ENCODE results near the gene ALKBH7.

Gene ALKBH7

DNA sequence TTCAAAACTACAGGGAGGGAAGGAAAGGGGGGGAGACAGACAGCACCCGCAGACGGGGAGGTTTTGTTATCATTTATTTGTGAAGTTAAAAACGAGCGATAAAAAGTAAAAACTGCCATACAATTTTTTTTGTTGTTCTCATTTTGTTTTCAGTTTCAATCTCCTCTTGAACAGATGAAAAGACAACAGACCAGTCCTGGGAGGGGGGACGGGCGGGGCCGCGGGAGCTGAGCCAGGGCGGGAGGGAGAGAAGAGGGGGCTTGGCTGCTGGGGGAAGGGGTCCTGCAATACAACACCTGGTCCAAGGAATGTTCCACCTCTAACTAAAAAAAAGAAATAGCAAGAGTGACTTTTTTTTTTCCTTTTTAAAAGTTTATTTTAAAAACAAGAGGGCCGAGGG lies 40.7 kb downstream of the ALKBH7 start:
- Histone ChIP-seq H3K4me3 (ENCODE audit: low read depth in 1 of 5, low read length in 5 of 5) (no peak overlapping the region), H3K9me3 (ENCODE audit: control insufficient read depth in 5 of 5, low read length in 5 of 5) (no peaks in the 10 kb centered on the region), H3K4me1 (ENCODE audit: control insufficient read depth in 5 of 5, insufficient read depth in 5 of 5, low read length in 5 of 5) (peaks cover 0 to 10% (median 0%) of the 10 kb centered on the region in 5 donors), H3K27me3 (ENCODE audit: control insufficient read depth in 5 of 5, insufficient read depth in 4 of 5, low read length in 5 of 5) (no peaks in the 10 kb centered on the region), H3K36me3 (ENCODE audit: control insufficient read depth in 5 of 5, insufficient read depth in 5 of 5, low read length in 5 of 5) (peaks cover 0 to 42% (median 42%) of the 10 kb centered on the region in 5 donors), H3K27ac (ENCODE audit: low read depth, low read length) (no peak overlapping the region), H3K9ac (ENCODE audit: low read length in 5 of 5) (no peak overlapping the region)

DNA sequence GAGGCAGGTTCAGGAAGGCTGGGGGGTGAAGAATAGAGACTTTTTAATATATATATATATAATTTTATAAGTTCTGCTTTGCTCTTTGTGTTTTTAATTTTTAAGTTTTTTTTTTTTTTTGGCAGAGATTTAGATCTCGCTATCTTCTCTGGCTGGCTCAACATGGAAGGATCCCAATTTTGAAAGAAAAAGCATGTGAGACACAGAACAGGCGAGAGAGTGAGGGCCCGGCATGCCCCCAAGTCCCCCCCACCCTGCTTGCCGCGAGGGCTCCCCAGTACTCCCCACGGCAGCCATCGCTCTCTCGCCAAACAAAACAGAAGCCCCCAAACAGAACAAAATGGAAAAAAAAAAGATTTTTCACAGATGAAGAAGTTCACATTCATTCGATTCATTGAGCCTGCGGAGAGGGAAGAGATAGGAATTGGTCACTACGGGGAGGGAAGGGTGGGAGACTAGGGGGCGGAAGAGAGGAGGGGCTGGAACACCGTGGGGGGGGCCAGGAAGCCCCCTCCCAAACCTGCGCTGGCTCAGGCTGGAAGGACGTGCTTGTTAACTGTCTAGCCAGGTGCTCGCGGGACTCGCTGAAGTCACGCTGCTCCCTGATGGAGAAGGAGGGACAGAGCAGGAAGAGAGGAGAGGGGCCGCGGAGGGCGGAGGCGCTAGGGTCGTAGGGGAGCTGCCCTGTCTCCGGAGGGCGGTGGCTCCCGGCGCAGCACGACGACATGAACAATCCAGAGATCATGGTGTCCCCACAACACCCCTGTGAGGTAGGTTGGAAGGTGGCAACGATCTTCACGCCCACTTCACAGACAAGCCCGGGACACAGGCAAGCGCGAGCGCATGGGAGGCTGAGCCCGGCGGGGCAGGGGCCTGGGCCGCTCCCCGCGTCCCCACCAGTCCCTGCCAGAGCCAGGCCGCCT lies 41.4 kb downstream of the ALKBH7 start:
- H3K9ac ChIP-seq (ENCODE audit: low read length in 5 of 5) = no peak overlapping the region
- H3K36me3 ChIP-seq (ENCODE audit: control insufficient read depth in 5 of 5, insufficient read depth in 5 of 5, low read length in 5 of 5) = peaks cover 0 to 49% (median 49%) of the 10 kb centered on the region in 5 donors
- H3K9me3 ChIP-seq (ENCODE audit: control insufficient read depth in 5 of 5, low read length in 5 of 5) = no peaks in the 10 kb centered on the region
- no peaks in the 10 kb centered on the region for H3K27me3 ChIP-seq (ENCODE audit: control insufficient read depth in 5 of 5, insufficient read depth in 4 of 5, low read length in 5 of 5)
- H3K4me1 ChIP-seq (ENCODE audit: control insufficient read depth in 5 of 5, insufficient read depth in 5 of 5, low read length in 5 of 5) = peaks cover 0 to 10% (median 0%) of the 10 kb centered on the region in 5 donors
- no peak overlapping the region for H3K4me3 ChIP-seq (ENCODE audit: low read depth in 1 of 5, low read length in 5 of 5)
- H3K27ac ChIP-seq (ENCODE audit: low read depth, low read length) = no peak overlapping the region

DNA sequence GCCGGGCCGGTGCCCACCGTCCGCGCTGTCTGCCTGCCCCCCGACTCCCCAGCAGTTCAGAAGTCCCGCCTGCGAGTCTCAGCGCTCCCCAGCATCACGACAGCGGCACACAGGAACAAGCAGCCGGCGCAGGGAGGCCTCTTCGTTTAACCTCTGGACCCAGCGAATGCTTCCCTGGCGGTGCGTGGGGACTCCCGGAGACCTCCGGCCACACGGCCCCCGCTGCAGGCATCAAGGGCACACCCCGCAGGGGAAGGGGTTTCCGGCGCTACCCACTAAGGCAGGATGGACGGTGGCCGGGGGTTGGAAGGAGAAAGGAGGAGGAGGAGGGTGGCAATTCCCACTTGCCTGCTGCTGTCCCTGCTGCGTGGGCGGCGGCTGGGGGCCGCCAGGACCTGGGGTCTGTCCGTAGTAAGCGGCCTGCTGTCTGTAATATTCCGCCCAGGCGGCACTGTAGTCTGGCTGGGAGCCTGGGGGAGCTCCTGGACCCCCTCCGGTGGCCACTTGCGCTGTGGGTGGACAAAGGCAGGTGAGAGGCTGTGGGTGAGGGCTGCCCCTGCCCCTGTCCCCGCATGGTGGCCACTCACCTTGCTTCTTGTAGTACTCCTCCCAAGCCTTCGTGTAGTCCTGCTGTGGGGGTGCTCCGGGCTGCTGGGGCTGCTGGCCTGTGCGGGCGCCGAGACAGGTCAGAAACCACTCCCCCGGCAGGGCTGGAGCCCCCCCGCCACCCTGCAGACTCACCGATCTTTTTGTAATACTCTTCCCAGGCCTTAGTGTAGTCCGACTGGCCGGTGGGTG lies 42.4 kb downstream of the ALKBH7 start:
- peaks cover 0 to 10% (median 2%) of the 10 kb centered on the region in 5 donors for H3K4me1 ChIP-seq (ENCODE audit: control insufficient read depth in 5 of 5, insufficient read depth in 5 of 5, low read length in 5 of 5)
- H3K9ac ChIP-seq (ENCODE audit: low read length in 5 of 5) = no peak overlapping the region
- no peak overlapping the region for H3K27ac ChIP-seq (ENCODE audit: low read depth, low read length)
- no peaks in the 10 kb centered on the region for H3K27me3 ChIP-seq (ENCODE audit: control insufficient read depth in 5 of 5, insufficient read depth in 4 of 5, low read length in 5 of 5)
- no peaks in the 10 kb centered on the region for H3K9me3 ChIP-seq (ENCODE audit: control insufficient read depth in 5 of 5, low read length in 5 of 5)
- H3K4me3 ChIP-seq (ENCODE audit: low read depth in 1 of 5, low read length in 5 of 5) = no peak overlapping the region
- peaks cover 0 to 59% (median 59%) of the 10 kb centered on the region in 5 donors for H3K36me3 ChIP-seq (ENCODE audit: control insufficient read depth in 5 of 5, insufficient read depth in 5 of 5, low read length in 5 of 5)

DNA sequence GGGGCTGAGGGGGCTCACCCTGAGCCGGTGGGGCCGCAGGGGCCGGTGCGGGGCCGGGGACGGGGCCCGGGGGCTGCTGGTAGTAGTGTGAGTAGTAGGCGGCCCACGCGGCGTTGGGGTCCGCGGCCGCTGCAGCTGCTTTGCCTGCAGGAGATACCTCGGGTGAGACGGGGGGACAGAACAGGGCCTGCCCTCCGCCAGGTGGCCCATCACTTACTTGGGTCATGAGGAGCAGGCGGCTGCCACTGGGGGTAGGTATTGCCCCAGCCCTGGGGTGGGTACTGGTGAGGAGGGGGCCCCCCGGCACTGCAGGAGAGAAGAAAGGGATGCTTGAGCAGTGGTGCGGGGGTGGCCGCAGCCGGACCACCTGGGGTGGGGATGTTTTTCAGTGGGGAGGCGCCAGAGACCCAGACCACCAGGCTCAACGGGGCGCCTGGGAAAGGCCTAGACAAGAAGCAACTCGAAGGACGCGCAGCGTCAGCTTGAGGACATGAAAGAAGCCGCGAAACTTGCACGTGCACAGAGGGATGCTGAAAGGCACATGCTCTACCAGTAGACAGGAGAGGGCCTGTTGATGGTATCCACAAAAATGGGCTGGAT lies 43.1 kb downstream of the ALKBH7 start:
- Histone ChIP-seq H3K4me3 (ENCODE audit: low read depth in 1 of 5, low read length in 5 of 5) (no peak overlapping the region), H3K9me3 (ENCODE audit: control insufficient read depth in 5 of 5, low read length in 5 of 5) (no peaks in the 10 kb centered on the region), H3K4me1 (ENCODE audit: control insufficient read depth in 5 of 5, insufficient read depth in 5 of 5, low read length in 5 of 5) (peaks cover 0 to 10% (median 8%) of the 10 kb centered on the region in 5 donors), H3K9ac (ENCODE audit: low read length in 5 of 5) (no peak overlapping the region), H3K27me3 (ENCODE audit: control insufficient read depth in 5 of 5, insufficient read depth in 4 of 5, low read length in 5 of 5) (no peaks in the 10 kb centered on the region), H3K27ac (ENCODE audit: low read depth, low read length) (no peak overlapping the region), H3K36me3 (ENCODE audit: control insufficient read depth in 5 of 5, insufficient read depth in 5 of 5, low read length in 5 of 5) (peaks cover 0 to 66% (median 66%) of the 10 kb centered on the region in 5 donors)

DNA sequence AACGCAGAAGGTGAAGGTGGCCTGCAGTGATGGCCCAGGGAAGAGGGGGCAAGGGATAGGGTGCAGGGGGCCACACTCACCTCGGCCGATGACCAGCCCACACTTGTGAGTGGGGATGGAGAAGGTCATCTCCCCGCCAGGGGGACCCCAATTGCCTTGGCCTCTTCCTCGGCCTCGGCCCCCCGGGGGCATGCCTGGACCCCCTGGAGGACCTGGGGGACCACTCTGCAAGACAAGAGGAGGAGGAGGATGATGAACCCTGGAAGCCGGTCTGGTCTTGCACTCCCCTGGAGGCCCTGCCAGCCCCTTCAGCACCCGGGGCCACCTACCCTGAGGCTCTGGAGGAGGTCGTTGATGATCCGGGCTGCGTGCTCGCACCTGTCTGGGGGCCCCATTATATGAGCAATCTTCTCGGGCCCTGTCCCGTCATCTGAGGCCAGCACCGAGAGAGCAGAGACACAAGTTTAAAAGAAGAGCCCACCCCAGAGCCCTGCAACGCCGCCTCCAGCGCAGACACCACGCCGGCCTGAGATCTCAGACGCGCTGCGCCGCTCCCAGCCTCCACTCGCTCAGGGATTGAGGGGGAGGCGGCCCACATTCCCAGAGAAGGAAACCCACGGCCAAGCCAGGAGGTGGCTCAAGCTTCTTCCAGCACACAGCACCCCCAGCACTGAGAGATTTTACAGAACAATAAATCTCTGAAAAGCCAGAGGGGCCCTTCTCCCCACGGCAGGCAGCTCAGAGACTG lies 44.2 kb downstream of the ALKBH7 start:
- Histone ChIP-seq H3K27me3 (ENCODE audit: control insufficient read depth in 5 of 5, insufficient read depth in 4 of 5, low read length in 5 of 5) (no peaks in the 10 kb centered on the region), H3K4me1 (ENCODE audit: control insufficient read depth in 5 of 5, insufficient read depth in 5 of 5, low read length in 5 of 5) (peaks cover 0 to 16% (median 13%) of the 10 kb centered on the region in 5 donors), H3K9ac (ENCODE audit: low read length in 5 of 5) (no peak overlapping the region), H3K36me3 (ENCODE audit: control insufficient read depth in 5 of 5, insufficient read depth in 5 of 5, low read length in 5 of 5) (peaks cover 0 to 78% (median 76%) of the 10 kb centered on the region in 5 donors), H3K9me3 (ENCODE audit: control insufficient read depth in 5 of 5, low read length in 5 of 5) (no peaks in the 10 kb centered on the region), H3K4me3 (ENCODE audit: low read depth in 1 of 5, low read length in 5 of 5) (no peak overlapping the region), H3K27ac (ENCODE audit: low read depth, low read length) (no peak overlapping the region)

DNA sequence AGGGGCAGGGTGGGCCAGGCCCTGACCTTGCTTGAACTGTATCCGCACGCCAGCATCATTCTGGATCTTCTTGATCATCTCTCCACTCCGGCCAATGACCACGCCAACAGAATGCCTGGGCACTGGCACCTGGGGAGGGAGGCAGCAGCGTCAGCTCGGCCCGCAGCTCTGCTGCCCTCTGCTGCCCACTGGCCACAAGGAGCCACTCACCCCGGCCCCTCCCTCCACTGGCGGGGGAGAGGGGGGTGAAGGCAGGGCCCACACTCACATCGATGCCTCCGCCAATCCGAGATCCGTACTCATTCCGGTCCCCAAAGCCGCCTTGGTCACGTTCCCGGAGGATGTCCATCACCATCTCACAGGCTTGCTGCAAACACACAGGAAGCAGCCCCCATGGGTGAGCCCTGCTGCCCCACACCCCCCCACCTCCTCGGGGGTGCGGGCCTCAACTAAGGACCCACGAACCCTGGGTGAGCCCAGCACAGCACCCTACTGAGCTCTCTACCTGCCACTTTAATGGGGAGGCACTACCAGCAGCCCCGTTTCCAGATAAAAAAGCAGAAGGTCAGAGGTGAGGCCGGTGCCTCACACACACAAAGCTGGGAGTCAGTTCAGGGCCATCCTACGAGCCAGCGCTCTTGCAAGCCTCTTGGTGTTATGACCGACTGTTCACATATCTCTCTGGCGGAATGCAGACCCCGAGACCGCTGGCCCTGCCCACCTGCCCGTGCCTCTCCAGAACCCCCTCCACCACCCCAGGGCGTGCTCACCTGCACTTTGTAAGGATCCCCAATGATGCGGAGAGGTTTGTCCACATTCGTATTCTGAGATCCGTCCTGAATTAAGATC lies 45.3 kb downstream of the ALKBH7 start:
- H3K36me3 ChIP-seq (ENCODE audit: control insufficient read depth in 5 of 5, insufficient read depth in 5 of 5, low read length in 5 of 5) = peaks cover 0 to 82% (median 79%) of the 10 kb centered on the region in 5 donors
- H3K9ac ChIP-seq (ENCODE audit: low read length in 5 of 5) = no peak overlapping the region

DNA sequence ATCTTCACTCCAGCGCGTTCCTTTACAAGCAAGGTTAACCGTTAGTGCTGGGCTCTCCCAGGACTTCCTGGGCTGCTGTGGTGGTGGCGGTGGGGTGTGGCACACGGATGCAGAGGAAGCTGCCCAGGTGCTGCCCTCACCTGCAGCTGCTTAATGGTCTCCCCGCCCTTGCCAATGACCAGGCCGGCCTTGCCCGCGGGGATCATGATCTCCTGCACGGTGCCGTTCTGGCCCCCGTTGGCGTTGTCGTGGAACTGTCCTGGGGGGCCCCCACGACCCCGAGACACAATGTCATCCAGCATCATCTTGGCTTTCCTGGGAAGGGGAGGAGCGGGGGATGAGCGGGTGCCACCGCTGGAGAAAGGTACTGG lies 46.0 kb downstream of the ALKBH7 start:
- Histone ChIP-seq H3K9me3 (ENCODE audit: control insufficient read depth in 5 of 5, low read length in 5 of 5) (no peaks in the 10 kb centered on the region), H3K4me1 (ENCODE audit: control insufficient read depth in 5 of 5, insufficient read depth in 5 of 5, low read length in 5 of 5) (peaks cover 0 to 33% (median 24%) of the 10 kb centered on the region in 5 donors), H3K27me3 (ENCODE audit: control insufficient read depth in 5 of 5, insufficient read depth in 4 of 5, low read length in 5 of 5) (no peaks in the 10 kb centered on the region), H3K36me3 (ENCODE audit: control insufficient read depth in 5 of 5, insufficient read depth in 5 of 5, low read length in 5 of 5) (peaks cover 0 to 82% (median 79%) of the 10 kb centered on the region in 5 donors), H3K9ac (ENCODE audit: low read length in 5 of 5) (no peak overlapping the region), H3K4me3 (ENCODE audit: low read depth in 1 of 5, low read length in 5 of 5) (no peak overlapping the region), H3K27ac (ENCODE audit: low read depth, low read length) (no peak overlapping the region)

More for the DNA sequence above, 45.3 kb downstream of the ALKBH7 start:
- Histone ChIP-seq H3K4me3 (ENCODE audit: low read depth in 1 of 5, low read length in 5 of 5) (no peak overlapping the region), H3K27ac (ENCODE audit: low read depth, low read length) (no peak overlapping the region), H3K4me1 (ENCODE audit: control insufficient read depth in 5 of 5, insufficient read depth in 5 of 5, low read length in 5 of 5) (peaks cover 0 to 27% (median 18%) of the 10 kb centered on the region in 5 donors), H3K9me3 (ENCODE audit: control insufficient read depth in 5 of 5, low read length in 5 of 5) (no peaks in the 10 kb centered on the region), H3K27me3 (ENCODE audit: control insufficient read depth in 5 of 5, insufficient read depth in 4 of 5, low read length in 5 of 5) (no peaks in the 10 kb centered on the region)

DNA sequence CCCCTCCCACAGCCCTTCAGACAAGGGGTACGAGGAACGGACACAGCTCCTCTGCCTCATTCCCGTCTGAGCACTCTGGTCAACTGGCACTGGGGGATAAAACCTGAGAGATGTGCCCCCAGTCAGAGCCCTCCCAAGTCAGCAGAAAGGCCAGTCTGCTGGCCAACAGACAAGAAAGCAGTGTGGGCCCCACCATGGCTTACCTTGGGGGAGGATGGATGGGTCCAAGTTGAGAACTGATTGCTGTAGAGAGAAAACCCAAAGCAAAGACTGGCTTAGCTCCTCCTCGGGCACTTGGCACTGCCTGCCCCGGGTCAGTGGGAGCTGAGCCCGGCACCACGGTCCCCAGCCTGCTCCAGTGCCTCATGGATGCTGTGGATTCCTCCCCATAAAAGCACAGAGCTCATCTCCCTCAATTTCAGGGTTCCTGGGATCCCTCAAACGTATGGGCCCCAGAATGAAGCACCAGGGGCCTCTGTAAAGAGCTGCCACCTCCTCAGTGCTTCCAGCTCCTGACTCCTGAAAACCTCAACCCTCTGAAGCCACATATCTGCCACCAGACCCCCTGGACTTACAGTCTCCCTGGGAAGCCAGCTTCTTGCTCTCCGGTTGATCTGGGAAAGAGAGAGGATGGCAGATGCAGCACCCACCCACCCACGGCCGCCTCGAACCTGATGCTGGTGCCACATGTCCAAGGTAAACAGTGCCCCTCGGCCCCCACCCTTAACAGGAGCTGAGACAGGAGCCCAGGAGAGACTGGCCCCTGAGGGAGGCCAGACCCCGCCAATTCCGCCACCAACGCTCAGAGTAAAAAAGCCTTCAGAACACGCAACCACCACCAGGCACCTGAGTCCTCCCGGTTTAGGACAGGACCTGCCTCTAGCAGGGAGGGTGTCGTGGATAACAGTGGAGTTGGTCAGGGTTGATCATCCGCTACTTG lies 48.8 kb downstream of the ALKBH7 start:
- Histone ChIP-seq H3K9ac (ENCODE audit: low read length in 5 of 5) (peak overlapping the region in 3 of 5 donors; percentile 9 to 86 (median 57)), H3K4me3 (ENCODE audit: low read depth in 1 of 5, low read length in 5 of 5) (no peak overlapping the region), H3K4me1 (ENCODE audit: control insufficient read depth in 5 of 5, insufficient read depth in 5 of 5, low read length in 5 of 5) (peaks cover 2 to 43% (median 29%) of the 10 kb centered on the region in 5 donors), H3K27ac (ENCODE audit: low read depth, low read length) (no peak overlapping the region), H3K9me3 (ENCODE audit: control insufficient read depth in 5 of 5, low read length in 5 of 5) (peaks cover 0 to 3% (median 0%) of the 10 kb centered on the region in 5 donors), H3K36me3 (ENCODE audit: control insufficient read depth in 5 of 5, insufficient read depth in 5 of 5, low read length in 5 of 5) (peaks cover 0 to 59% (median 58%) of the 10 kb centered on the region in 5 donors), H3K27me3 (ENCODE audit: control insufficient read depth in 5 of 5, insufficient read depth in 4 of 5, low read length in 5 of 5) (no peaks in the 10 kb centered on the region)
